Astrocyte (in vitro differentiated cells and primary cell): ENCODE data around the gene TNRC6A. TPM values are rescaled to one million over a fixed set of nuclear protein-coding genes. Genes with fewer than 3 reads are reported as not detected.
A peak's percentile ranks its signal among the peaks of the same experiment; 100 is the strongest.

Source experiments
- DNase-seq: peaks from one replicate; pipeline ENCODE4 v3.0.0-alpha.2; 2010; ENCODE audit warnings: low read depth
- FAIRE-seq: peaks from 2 replicates; lab custom pipeline; 2011; peaks lifted over from hg19 to GRCh38; lab: Jason Lieb, UNC
- H2AFZ ChIP-seq: 2 replicates; pipeline ENCODE4 v1.6.0; 2012; ENCODE audit warnings: low read depth, low read length, inconsistent platforms
- H3K27ac ChIP-seq: 2 replicates; pipeline ENCODE4 v1.5.1; 2011; ENCODE audit warnings: low read depth, low read length, inconsistent platforms
- H3K27me3 ChIP-seq: 2 replicates; pipeline ENCODE4 v1.6.0; 2011; ENCODE audit warnings: low read length, inconsistent platforms; ENCODE audit not compliant: insufficient read depth
- H3K36me3 ChIP-seq: 2 replicates; pipeline ENCODE4 v1.5.1; 2011; ENCODE audit warnings: low read length, inconsistent platforms; ENCODE audit not compliant: insufficient read depth
- H3K4me1 ChIP-seq: 2 replicates; pipeline ENCODE4 v1.5.1; 2011; ENCODE audit warnings: low read length, inconsistent platforms; ENCODE audit not compliant: insufficient read depth
- H3K4me2 ChIP-seq: 2 replicates; pipeline ENCODE4 v1.6.0; 2012; ENCODE audit warnings: low read length, inconsistent platforms
- H3K4me3 ChIP-seq: 2 replicates; pipeline ENCODE4 v1.5.1; 2011; ENCODE audit warnings: low read depth, mild to moderate bottlenecking, low read length, inconsistent platforms; ENCODE audit not compliant: insufficient read depth
- H3K79me2 ChIP-seq: 2 replicates; pipeline ENCODE4 v1.6.0; 2012; ENCODE audit warnings: mild to moderate bottlenecking, low read length, inconsistent platforms; ENCODE audit not compliant: insufficient read depth
- H3K9ac ChIP-seq: 2 replicates; pipeline ENCODE4 v1.6.0; 2012; ENCODE audit warnings: mild to moderate bottlenecking, low read length, inconsistent platforms
- H3K9me3 ChIP-seq: 2 replicates; pipeline ENCODE4 v1.5.1; 2012; ENCODE audit warnings: low read depth, mild to moderate bottlenecking, low read length, inconsistent platforms; ENCODE audit not compliant: insufficient read depth
- H4K20me1 ChIP-seq: 2 replicates; pipeline ENCODE4 v1.6.0; 2012; ENCODE audit warnings: low read length, inconsistent platforms; ENCODE audit not compliant: insufficient read depth
- H3K27ac Mint-ChIP-seq: one replicate; pipeline ENCODE4 v1.8.0; 2021; ENCODE audit warnings: mild to moderate bottlenecking, mixed read lengths; ENCODE audit not compliant: unreplicated experiment
- H3K27me3 Mint-ChIP-seq: one replicate; pipeline ENCODE4 v1.8.0; 2021; ENCODE audit warnings: low read depth, mixed read lengths; ENCODE audit not compliant: unreplicated experiment
- H3K36me3 Mint-ChIP-seq: one replicate; pipeline ENCODE4 v1.8.0; 2021; ENCODE audit warnings: low read depth, mixed read lengths; ENCODE audit not compliant: unreplicated experiment
- H3K4me1 Mint-ChIP-seq: one replicate; pipeline ENCODE4 v1.8.0; 2021; ENCODE audit warnings: low read depth, mixed read lengths; ENCODE audit not compliant: unreplicated experiment
- H3K4me3 Mint-ChIP-seq: one replicate; pipeline ENCODE4 v1.8.0; 2021; ENCODE audit warnings: mild to moderate bottlenecking, moderate library complexity, mixed read lengths; ENCODE audit not compliant: unreplicated experiment
- H3K9me3 Mint-ChIP-seq: one replicate; pipeline ENCODE4 v1.8.0; 2021; ENCODE audit warnings: mild to moderate bottlenecking, mixed read lengths; ENCODE audit not compliant: unreplicated experiment
- CTCF ChIP-seq: IDR thresholded peaks from 2 replicates; pipeline ENCODE4 v1.5.1; 2011; ENCODE audit warnings: low read depth, mild to moderate bottlenecking, inconsistent platforms, low read length, moderate library complexity; ENCODE audit not compliant: insufficient read depth
- EZH2 ChIP-seq: IDR thresholded peaks from 2 replicates; pipeline ENCODE4 v1.6.1; 2012; ENCODE audit warnings: mild to moderate bottlenecking, low read length, inconsistent platforms; ENCODE audit not compliant: insufficient read depth
- total RNA-seq: library from RNA; stranded (reverse); gene quantifications from 2 replicates; pipeline ENCODE4 v1.2.1, GENCODE V29; 2021

The TNRC6A gene
- total RNA-seq, 1 donor from 2014 or later = 51.1 TPM

GRCh38 chr16:24774510-24774909 is 45.1 kb downstream of the TNRC6A start:
- no peaks in the 10 kb centered on the region for H3K27me3 Mint-ChIP-seq
- Histone ChIP-seq H3K9me3 (no peaks in the 10 kb centered on the region), H3K27ac (no peak overlapping the region), H3K4me1 (no peaks in the 10 kb centered on the region), H3K36me3 (peaks cover 34% of the 10 kb centered on the region), H3K4me2 (no peak overlapping the region), H3K9ac (no peak overlapping the region), H3K4me3 (no peak overlapping the region), H2AFZ (no peak overlapping the region), H4K20me1 (peaks cover 73% of the 10 kb centered on the region), H3K79me2 (peaks cover 67% of the 10 kb centered on the region), H3K27me3 (no peaks in the 10 kb centered on the region)
- TF ChIP-seq EZH2 (no peak), CTCF (no peak)
- no peak overlapping the region for H3K4me3 Mint-ChIP-seq
- H3K4me1 Mint-ChIP-seq = peaks cover 20% of the 10 kb centered on the region
- DNase-seq = no peak
- FAIRE-seq = no peak
- no peaks in the 10 kb centered on the region for H3K9me3 Mint-ChIP-seq
- peaks cover 2% of the 10 kb centered on the region for H3K36me3 Mint-ChIP-seq
- no peak overlapping the region for H3K27ac Mint-ChIP-seq

- H3K27ac Mint-ChIP-seq = no peak overlapping the region
- FAIRE-seq = no peak
- DNase-seq = no peak
- peaks cover 8% of the 10 kb centered on the region for H3K36me3 Mint-ChIP-seq
- Histone ChIP-seq H3K9me3 (no peaks in the 10 kb centered on the region), H3K27ac (no peak overlapping the region), H2AFZ (no peak overlapping the region), H4K20me1 (peaks cover 69% of the 10 kb centered on the region), H3K9ac (no peak overlapping the region), H3K4me2 (no peak overlapping the region), H3K79me2 (peaks cover 58% of the 10 kb centered on the region), H3K4me1 (no peaks in the 10 kb centered on the region), H3K27me3 (no peaks in the 10 kb centered on the region), H3K4me3 (no peak overlapping the region), H3K36me3 (peaks cover 35% of the 10 kb centered on the region)
- no peaks in the 10 kb centered on the region for H3K27me3 Mint-ChIP-seq
- H3K4me1 Mint-ChIP-seq = peaks cover 10% of the 10 kb centered on the region
- H3K4me3 Mint-ChIP-seq = no peak overlapping the region
- TF ChIP-seq EZH2 (no peak), CTCF (no peak)
- no peaks in the 10 kb centered on the region for H3K9me3 Mint-ChIP-seq
Measured at GRCh38 chr16:24775455-24775854, 46.0 kb downstream of the TNRC6A start.

- H3K36me3 ChIP-seq = peaks cover 37% of the 10 kb centered on the region
- Mint-ChIP-seq H3K9me3 (no peaks in the 10 kb centered on the region), H3K27me3 (no peaks in the 10 kb centered on the region), H3K4me3 (no peak overlapping the region), H3K36me3 (peaks cover 11% of the 10 kb centered on the region), H3K4me1 (peaks cover 2% of the 10 kb centered on the region), H3K27ac (no peak overlapping the region)
- no peak overlapping the region for H3K9ac ChIP-seq
- DNase-seq (peak; percentile 78), FAIRE-seq (no peak)
- H4K20me1 ChIP-seq = peaks cover 59% of the 10 kb centered on the region
- no peak for TF ChIP-seq CTCF
- no peak for TF ChIP-seq EZH2
- no peaks in the 10 kb centered on the region for H3K27me3 ChIP-seq
- H3K9me3 ChIP-seq = no peaks in the 10 kb centered on the region
- H2AFZ ChIP-seq = no peak overlapping the region
- H3K4me1 ChIP-seq = no peaks in the 10 kb centered on the region
- no peak overlapping the region for H3K27ac ChIP-seq
- H3K4me2 ChIP-seq = no peak overlapping the region
- no peak overlapping the region for H3K4me3 ChIP-seq
- peaks cover 51% of the 10 kb centered on the region for H3K79me2 ChIP-seq
Measured at GRCh38 chr16:24776501-24777220, 47.2 kb downstream of the TNRC6A start.
